PC-3 (cell line): ENCODE results near the gene AP3M1. TPM values are rescaled to one million over a fixed set of nuclear protein-coding genes. Genes with fewer than 3 reads are reported as not detected.

Experiments
- ATAC-seq: fragments of 200-7000 bp; cut with Tn5 transposase; 2 replicates; pipeline ENCODE4 v1.9.1; 2020; ENCODE audit warnings: mild to moderate bottlenecking, moderate library complexity
- BruUV-seq: library from RNA; stranded (reverse); fragments of 400-500 nt; replicated peaks from 2 replicates; lab custom pipeline; 2021; lab: Mats Ljungman, UMichigan
- CTCF ChIA-PET: fragments of 300-600 bp; sonication (Branson Sonifier 250); formaldehyde crosslinking; loops from one replicate; lab custom pipeline; 2022; ENCODE audit warnings: antibody characterized with exemption; lab: Charles Lee
- POLR2A ChIA-PET: fragments of 300-600 bp; sonication (Branson Sonifier 250); formaldehyde crosslinking; loops from one replicate; lab custom pipeline; 2022; ENCODE audit warnings: antibody characterized with exemption; ENCODE audit not compliant: unreplicated experiment; lab: Charles Lee
- DNase-seq: peaks from one replicate; pipeline ENCODE4 v3.0.0-alpha.2; 2015
- H2AFZ ChIP-seq: fragments of 300-600 bp; sonication (generic); 2 replicates; pipeline ENCODE4 v1.6.0; 2016; ENCODE audit warnings: antibody characterized with exemption, low read length
- H3F3A ChIP-seq: fragments of 300-600 bp; sonication (generic); one replicate; pipeline ENCODE4 v1.6.0; 2017; ENCODE audit warnings: antibody characterized with exemption, low read length, control low read depth, mild to moderate bottlenecking; ENCODE audit not compliant: unreplicated experiment
- H3K27ac ChIP-seq: fragments of 300-600 bp; sonication (generic); 2 replicates; pipeline ENCODE4 v1.5.1; 2016; ENCODE audit warnings: mild to moderate bottlenecking, low read length
- H3K27me3 ChIP-seq: fragments of 300-600 bp; sonication (generic); 2 replicates; pipeline ENCODE4 v1.6.1; 2016; ENCODE audit warnings: low read length, mixed read lengths
- H3K36me3 ChIP-seq: fragments of 300-600 bp; sonication (generic); 2 replicates; pipeline ENCODE4 v1.6.1; 2016; ENCODE audit warnings: low read depth, mixed run types, low read length, mixed read lengths
- H3K4me1 ChIP-seq: fragments of 300-600 bp; sonication (generic); 2 replicates; pipeline ENCODE4 v1.5.1; 2016; ENCODE audit warnings: low read length; ENCODE audit not compliant: insufficient read depth
- H3K4me2 ChIP-seq: fragments of 300-600 bp; sonication (generic); 2 replicates; pipeline ENCODE4 v1.6.0; 2016; ENCODE audit warnings: low read length
- H3K4me3 ChIP-seq: fragments of 300-600 bp; sonication (generic); 2 replicates; pipeline ENCODE4 v1.5.1; 2016; ENCODE audit warnings: mild to moderate bottlenecking, low read length, mixed read lengths
- H3K79me2 ChIP-seq: fragments of 300-600 bp; sonication (generic); 2 replicates; pipeline ENCODE4 v1.6.1; 2017; ENCODE audit warnings: low read length, mixed read lengths
- H3K9ac ChIP-seq: fragments of 300-600 bp; sonication (generic); 2 replicates; pipeline ENCODE4 v1.6.0; 2016; ENCODE audit warnings: mild to moderate bottlenecking, low read length
- H3K9me2 ChIP-seq: fragments of 300-600 bp; sonication (generic); replicated peaks from 2 replicates; pipeline ENCODE4 v1.6.1; 2016; ENCODE audit warnings: mixed run types, low read length, mixed read lengths
- H3K9me3 ChIP-seq: fragments of 300-600 bp; sonication (generic); 2 replicates; pipeline ENCODE4 v1.6.1; 2016; ENCODE audit warnings: low read length, mixed read lengths
- H4K20me1 ChIP-seq: fragments of 300-600 bp; sonication (generic); 2 replicates; pipeline ENCODE4 v1.6.1; 2016; ENCODE audit warnings: low read length, mixed read lengths
- CTCF ChIP-seq: fragments of 300-600 bp; sonication (generic); conservative IDR thresholded peaks from 2 replicates; pipeline ENCODE4 v1.5.1; 2017; ENCODE audit warnings: antibody characterized with exemption, low read depth, mild to moderate bottlenecking, low read length
- EZH2 ChIP-seq: fragments of 300-600 bp; sonication (generic); IDR thresholded peaks from one replicate; pipeline ENCODE4 v1.6.1; 2017; ENCODE audit warnings: antibody characterized with exemption, mild to moderate bottlenecking, low read length; ENCODE audit not compliant: unreplicated experiment
- EZH2phosphoT487 ChIP-seq: fragments of 300-600 bp; sonication (generic); IDR thresholded peaks from 2 replicates; pipeline ENCODE4 v1.6.1; 2018; ENCODE audit warnings: mild to moderate bottlenecking, antibody characterized with exemption, low read length, borderline replicate concordance
- intact Hi-C: fragments of 100-400 bp; cut with micrococcal nuclease; formaldehyde crosslinking; loops from 2 replicates; pipeline ENCODE4 v1.9.0; 2023
- total RNA-seq: library from RNA; depleted of rRNA; stranded (reverse); fragments of >200 nt; gene quantifications from 2 replicates; pipeline ENCODE4 v1.2.3, GENCODE V29; 2014

Gene AP3M1
- total RNA-seq, 1 experiment from 2014 or later = 165 TPM

- CTCF ChIA-PET = interaction anchor here (0.6 to 1.5 kb wide), 3 partner anchors 21 to 34 kb away, joined by 3 to 6 read pairs (median 3); no protein-coding TSS in a partner anchor
- DNase-seq (no peak), ATAC-seq (no peak)
- Histone ChIP-seq H3K27me3 (no peaks in the 10 kb centered on the region), H3K4me3 (peak overlapping the region; percentile 69; the same call in 1 of the 2 replicates), H3K9me3 (no peaks in the 10 kb centered on the region), H4K20me1 (0 out of 2 replicates have a peak, but pooled peaks cover 21% of the 10 kb centered on the region), H3K27ac (no peak overlapping the region), H3K4me2 (peak overlapping the region; percentile 79), H3K9ac (no peak overlapping the region), H3K4me1 (peaks cover 27% of the 10 kb centered on the region), H3F3A (no peaks in the 10 kb centered on the region), H3K9me2 (no peaks in the 10 kb centered on the region), H3K79me2 (peaks cover 96% of the 10 kb centered on the region), H3K36me3 (no peaks in the 10 kb centered on the region), H2AFZ (no peak overlapping the region)
- TF ChIP-seq EZH2phosphoT487 (no peak), CTCF (no peak), EZH2 (no peak)
- no TSS peak for BruUV-seq
- POLR2A ChIA-PET = interaction anchor here (0.7 kb wide), 2 partner anchors 24 to 53 kb away, joined by 3 to 4 read pairs; no protein-coding TSS in a partner anchor
- intact Hi-C loops = no loop called here
Observed at GRCh38 chr10:74153676-74154075, 3.0 kb upstream of the AP3M1 start.

- CTCF ChIA-PET = interaction anchor here (0.5 to 1.5 kb wide), 10 partner anchors 14 to 318 kb away, joined by 3 to 10 read pairs (median 5); no protein-coding TSS in a partner anchor
- intact Hi-C loops = no loop called here
Observed at GRCh38 chr10:74153123-74153522, 2.5 kb upstream of the AP3M1 start.

More at GRCh38 chr10:74153123-74153522, 2.5 kb upstream of the AP3M1 start:
- DNase-seq = peak; percentile 71
- Histone ChIP-seq H2AFZ (no peak overlapping the region), H3K4me3 (peak overlapping the region; percentile 69), H3K27me3 (no peaks in the 10 kb centered on the region), H3K9me3 (no peaks in the 10 kb centered on the region), H3K36me3 (no peaks in the 10 kb centered on the region), H3K27ac (no peak overlapping the region), H3F3A (no peaks in the 10 kb centered on the region), H3K4me2 (peak overlapping the region; percentile 79), H3K4me1 (peaks cover 27% of the 10 kb centered on the region), H4K20me1 (0 out of 2 replicates have a peak, but pooled peaks cover 21% of the 10 kb centered on the region), H3K9ac (peak overlapping the region; percentile 69; the same call in 1 of the 2 replicates), H3K79me2 (peaks cover 96% of the 10 kb centered on the region), H3K9me2 (no peaks in the 10 kb centered on the region)
- no peak for TF ChIP-seq EZH2phosphoT487
- TF ChIP-seq CTCF = peak; percentile 87
- POLR2A ChIA-PET = interaction anchor here (0.7 kb wide), 2 partner anchors 25 to 54 kb away, joined by 3 to 4 read pairs; no protein-coding TSS in a partner anchor
- ATAC-seq = no peak
- BruUV-seq = no TSS peak
